Measurements from ENCODE around the gene HIPK3. TPM values are rescaled to one million over a fixed set of nuclear protein-coding genes. Genes with fewer than 3 reads are reported as not detected.

The HIPK3 gene
- total RNA-seq, 5 donors from 2014 or later (not counting 1 experiment from before 2014, with no cell fraction given): 47.2 to 70.2 (median 65.0) TPM

GRCh38 chr11:33320016-33320813 is 63.0 kb downstream of the HIPK3 start:
- DNase-seq (no peak), ATAC-seq (replicated peaks in 1 of 4) (no peak)
- 44% methylated on average over 1 of the region's 1 CpG for WGBS (ENCODE audit: insufficient coverage)
- H3K27ac Mint-ChIP-seq: no peak overlapping the region
- ChIA-PET CTCF (no interaction called here), POLR2A (interaction anchor here in 1 of 2 donors (1.1 kb wide), 1 partner anchor 23 kb away, joined by 4 read pairs; no protein-coding TSS in a partner anchor)
- no peaks in the 10 kb centered on the region for H3K27me3 Mint-ChIP-seq
- Histone ChIP-seq H3K9me3 (no peaks in the 10 kb centered on the region), H3K4me1 (ENCODE audit: control insufficient read depth in 1 of 2, extremely low read depth in 1 of 2, insufficient read depth in 2 of 2, low read length in 2 of 2) (no peaks in the 10 kb centered on the region), H3K4me3 (ENCODE audit: control insufficient read depth in 1 of 2, extremely low read depth in 1 of 2, low read length in 1 of 2) (no peak overlapping the region), H3K27me3 (replicated peaks in 1 of 2; ENCODE audit: control insufficient read depth in 2 of 2, extremely low read depth in 1 of 2, insufficient read depth in 2 of 2, low read length in 1 of 2) (no peaks in the 10 kb centered on the region), H3K36me3 (ENCODE audit: control insufficient read depth in 2 of 2, extremely low read depth in 1 of 2, insufficient read depth in 1 of 2, low read length in 1 of 2) (no peaks in the 10 kb centered on the region), H3K27ac (ENCODE audit: low read length) (no peak overlapping the region)
- peaks cover 3% of the 10 kb centered on the region for H3K36me3 Mint-ChIP-seq
- H3K4me3 Mint-ChIP-seq: no peak overlapping the region
- H3K4me1 Mint-ChIP-seq: peaks cover 27 to 44% (median 43%) of the 10 kb centered on the region in 3 donors
- no peaks in the 10 kb centered on the region for H3K9me3 Mint-ChIP-seq

GRCh38 chr11:33320814-33321330 is 63.7 kb downstream of the HIPK3 start:
- H3K4me3 ChIP-seq (ENCODE audit: control insufficient read depth in 1 of 2, extremely low read depth in 1 of 2, low read length in 1 of 2): no peak overlapping the region
- peaks cover 29 to 45% (median 43%) of the 10 kb centered on the region in 3 donors for H3K4me1 Mint-ChIP-seq
- no peaks in the 10 kb centered on the region for H3K27me3 ChIP-seq (replicated peaks in 1 of 2; ENCODE audit: control insufficient read depth in 2 of 2, extremely low read depth in 1 of 2, insufficient read depth in 2 of 2, low read length in 1 of 2)
- H3K4me1 ChIP-seq (ENCODE audit: control insufficient read depth in 1 of 2, extremely low read depth in 1 of 2, insufficient read depth in 2 of 2, low read length in 2 of 2): no peaks in the 10 kb centered on the region
- POLR2A ChIA-PET: no interaction called here
- no peaks in the 10 kb centered on the region for H3K36me3 ChIP-seq (ENCODE audit: control insufficient read depth in 2 of 2, extremely low read depth in 1 of 2, insufficient read depth in 1 of 2, low read length in 1 of 2)
- CTCF ChIA-PET: interaction anchor here in 1 of 2 donors (1.1 kb wide), 1 partner anchor 9 kb away, joined by 3 read pairs; no protein-coding TSS in a partner anchor
- DNase-seq: no peak
- no peak overlapping the region for H3K27ac ChIP-seq (ENCODE audit: low read length)
- no peaks in the 10 kb centered on the region for H3K27me3 Mint-ChIP-seq
- H3K4me3 Mint-ChIP-seq: no peak overlapping the region
- H3K9me3 ChIP-seq: no peaks in the 10 kb centered on the region
- 77% methylated on average over 6 of the region's 6 CpGs for WGBS (ENCODE audit: insufficient coverage)
- no peak for ATAC-seq (replicated peaks in 1 of 4)
- H3K36me3 Mint-ChIP-seq: peaks cover under 1% of the 10 kb centered on the region
- no peaks in the 10 kb centered on the region for H3K9me3 Mint-ChIP-seq
- H3K27ac Mint-ChIP-seq: no peak overlapping the region

GRCh38 chr11:33321422-33321821 is 64.2 kb downstream of the HIPK3 start:
- ATAC-seq (replicated peaks in 1 of 4) (no peak), DNase-seq (no peak)
- H3K9me3 ChIP-seq: no peaks in the 10 kb centered on the region
- H3K4me1 Mint-ChIP-seq: peaks cover 34 to 45% (median 44%) of the 10 kb centered on the region in 3 donors
- no peaks in the 10 kb centered on the region for H3K27me3 ChIP-seq (replicated peaks in 1 of 2; ENCODE audit: control insufficient read depth in 2 of 2, extremely low read depth in 1 of 2, insufficient read depth in 2 of 2, low read length in 1 of 2)
- no peak overlapping the region for H3K4me3 Mint-ChIP-seq
- no peaks in the 10 kb centered on the region for H3K9me3 Mint-ChIP-seq
- no peaks in the 10 kb centered on the region for H3K36me3 Mint-ChIP-seq
- no peak overlapping the region for H3K27ac ChIP-seq (ENCODE audit: low read length)
- no peak overlapping the region for H3K27ac Mint-ChIP-seq
- CTCF ChIA-PET: interaction anchor here in 1 of 2 donors (1.0 to 1.1 kb wide), 2 partner anchors 8 to 11 kb away, joined by 3 read pairs; no protein-coding TSS in a partner anchor
- no peaks in the 10 kb centered on the region for H3K36me3 ChIP-seq (ENCODE audit: control insufficient read depth in 2 of 2, extremely low read depth in 1 of 2, insufficient read depth in 1 of 2, low read length in 1 of 2)
- POLR2A ChIA-PET: no interaction called here
- H3K4me1 ChIP-seq (ENCODE audit: control insufficient read depth in 1 of 2, extremely low read depth in 1 of 2, insufficient read depth in 2 of 2, low read length in 2 of 2): no peaks in the 10 kb centered on the region
- no peaks in the 10 kb centered on the region for H3K27me3 Mint-ChIP-seq
- H3K4me3 ChIP-seq (ENCODE audit: control insufficient read depth in 1 of 2, extremely low read depth in 1 of 2, low read length in 1 of 2): no peak overlapping the region

- H3K4me3 ChIP-seq (ENCODE audit: control insufficient read depth in 1 of 2, extremely low read depth in 1 of 2, low read length in 1 of 2): no peak overlapping the region
- H3K27me3 ChIP-seq (replicated peaks in 1 of 2; ENCODE audit: control insufficient read depth in 2 of 2, extremely low read depth in 1 of 2, insufficient read depth in 2 of 2, low read length in 1 of 2): no peaks in the 10 kb centered on the region
- no peak overlapping the region for H3K27ac ChIP-seq (ENCODE audit: low read length)
- peaks cover 38 to 47% (median 46%) of the 10 kb centered on the region in 3 donors for H3K4me1 Mint-ChIP-seq
- 100% methylated on average over 1 of the region's 4 CpGs for WGBS (ENCODE audit: insufficient coverage)
- no peak for DNase-seq
- H3K36me3 ChIP-seq (ENCODE audit: control insufficient read depth in 2 of 2, extremely low read depth in 1 of 2, insufficient read depth in 1 of 2, low read length in 1 of 2): no peaks in the 10 kb centered on the region
- H3K36me3 Mint-ChIP-seq: no peaks in the 10 kb centered on the region
- POLR2A ChIA-PET: no interaction called here
- H3K27ac Mint-ChIP-seq: peak overlapping the region in 1 of 2 donors; percentile 12
- no peaks in the 10 kb centered on the region for H3K9me3 Mint-ChIP-seq
- no peaks in the 10 kb centered on the region for H3K4me1 ChIP-seq (ENCODE audit: control insufficient read depth in 1 of 2, extremely low read depth in 1 of 2, insufficient read depth in 2 of 2, low read length in 2 of 2)
- no peaks in the 10 kb centered on the region for H3K27me3 Mint-ChIP-seq
- no peak for ATAC-seq (replicated peaks in 1 of 4)
- CTCF ChIA-PET: no interaction called here
- H3K4me3 Mint-ChIP-seq: no peak overlapping the region
- H3K9me3 ChIP-seq: no peaks in the 10 kb centered on the region
Observed at GRCh38 chr11:33323421-33323820, 66.2 kb downstream of the HIPK3 start.

GRCh38 chr11:33324302-33324985 is 67.3 kb downstream of the HIPK3 start:
- ATAC-seq (replicated peaks in 1 of 4) (peak in 1 of 4 experiments; percentile 38), DNase-seq (no peak)
- no peaks in the 10 kb centered on the region for H3K9me3 Mint-ChIP-seq
- H3K4me1 ChIP-seq (ENCODE audit: control insufficient read depth in 1 of 2, extremely low read depth in 1 of 2, insufficient read depth in 2 of 2, low read length in 2 of 2): no peaks in the 10 kb centered on the region
- POLR2A ChIA-PET: no interaction called here
- H3K27me3 ChIP-seq (replicated peaks in 1 of 2; ENCODE audit: control insufficient read depth in 2 of 2, extremely low read depth in 1 of 2, insufficient read depth in 2 of 2, low read length in 1 of 2): no peaks in the 10 kb centered on the region
- H3K9me3 ChIP-seq: no peaks in the 10 kb centered on the region
- WGBS (ENCODE audit: insufficient coverage): no CpG with 5 or more reads among the region's 4 CpGs
- no peak overlapping the region for H3K4me3 Mint-ChIP-seq
- peaks cover 39 to 42% (median 42%) of the 10 kb centered on the region in 3 donors for H3K4me1 Mint-ChIP-seq
- no peak overlapping the region for H3K27ac ChIP-seq (ENCODE audit: low read length)
- H3K27me3 Mint-ChIP-seq: no peaks in the 10 kb centered on the region
- CTCF ChIA-PET: no interaction called here
- H3K4me3 ChIP-seq (ENCODE audit: control insufficient read depth in 1 of 2, extremely low read depth in 1 of 2, low read length in 1 of 2): no peak overlapping the region
- no peaks in the 10 kb centered on the region for H3K36me3 Mint-ChIP-seq
- H3K36me3 ChIP-seq (ENCODE audit: control insufficient read depth in 2 of 2, extremely low read depth in 1 of 2, insufficient read depth in 1 of 2, low read length in 1 of 2): no peaks in the 10 kb centered on the region
- H3K27ac Mint-ChIP-seq: peak overlapping the region in 1 of 2 donors; percentile 49

- no peaks in the 10 kb centered on the region for H3K9me3 Mint-ChIP-seq
- H3K36me3 ChIP-seq (ENCODE audit: control insufficient read depth in 2 of 2, extremely low read depth in 1 of 2, insufficient read depth in 1 of 2, low read length in 1 of 2): no peaks in the 10 kb centered on the region
- ChIA-PET CTCF (interaction anchor here in 1 of 2 donors (0.6 kb wide), 1 partner anchor 160 kb away, joined by 4 read pairs; no protein-coding TSS in a partner anchor), POLR2A (no interaction called here)
- peaks cover 2% of the 10 kb centered on the region for H3K36me3 Mint-ChIP-seq
- H3K4me1 Mint-ChIP-seq: peaks cover 43 to 46% (median 45%) of the 10 kb centered on the region in 3 donors
- ATAC-seq (replicated peaks in 1 of 4) (no peak), DNase-seq (no peak)
- H3K27ac ChIP-seq (ENCODE audit: low read length): no peak overlapping the region
- H3K4me3 ChIP-seq (ENCODE audit: control insufficient read depth in 1 of 2, extremely low read depth in 1 of 2, low read length in 1 of 2): no peak overlapping the region
- H3K27ac Mint-ChIP-seq: peak overlapping the region in 1 of 2 donors; percentile 13
- no peaks in the 10 kb centered on the region for H3K27me3 Mint-ChIP-seq
- no peaks in the 10 kb centered on the region for H3K4me1 ChIP-seq (ENCODE audit: control insufficient read depth in 1 of 2, extremely low read depth in 1 of 2, insufficient read depth in 2 of 2, low read length in 2 of 2)
- no peak overlapping the region for H3K4me3 Mint-ChIP-seq
- WGBS (ENCODE audit: insufficient coverage): no CpG with 5 or more reads among the region's 5 CpGs
- H3K27me3 ChIP-seq (replicated peaks in 1 of 2; ENCODE audit: control insufficient read depth in 2 of 2, extremely low read depth in 1 of 2, insufficient read depth in 2 of 2, low read length in 1 of 2): no peaks in the 10 kb centered on the region
- H3K9me3 ChIP-seq: no peaks in the 10 kb centered on the region
Observed at GRCh38 chr11:33325451-33325850, 68.3 kb downstream of the HIPK3 start.

Data from T-cell (primary cell).